SU-DHL-6 (cell line): ENCODE measurements around the gene GABRB1.

Experiments used
- EZH2phosphoT487 ChIP-seq: fragments of 200-600 bp; sonication (generic), shearing (Covaris generic); conservative IDR thresholded peaks from 2 replicates; pipeline ENCODE4 v1.6.1; 2018; ENCODE audit warnings: mild to moderate bottlenecking, antibody characterized with exemption, low read length, moderate library complexity, mixed read lengths
- TF ChIP-seq, protein P1 (sequence below): fragments of 200-600 bp; sonication (generic); IDR thresholded peaks from one replicate; pipeline ENCODE4 v1.5.1; 2017; ENCODE audit warnings: antibody characterized with exemption, mild to moderate bottlenecking, low read length, moderate library complexity; ENCODE audit not compliant: insufficient read depth, poor library complexity, severe bottlenecking

- TF ChIP-seq, protein P1, sequence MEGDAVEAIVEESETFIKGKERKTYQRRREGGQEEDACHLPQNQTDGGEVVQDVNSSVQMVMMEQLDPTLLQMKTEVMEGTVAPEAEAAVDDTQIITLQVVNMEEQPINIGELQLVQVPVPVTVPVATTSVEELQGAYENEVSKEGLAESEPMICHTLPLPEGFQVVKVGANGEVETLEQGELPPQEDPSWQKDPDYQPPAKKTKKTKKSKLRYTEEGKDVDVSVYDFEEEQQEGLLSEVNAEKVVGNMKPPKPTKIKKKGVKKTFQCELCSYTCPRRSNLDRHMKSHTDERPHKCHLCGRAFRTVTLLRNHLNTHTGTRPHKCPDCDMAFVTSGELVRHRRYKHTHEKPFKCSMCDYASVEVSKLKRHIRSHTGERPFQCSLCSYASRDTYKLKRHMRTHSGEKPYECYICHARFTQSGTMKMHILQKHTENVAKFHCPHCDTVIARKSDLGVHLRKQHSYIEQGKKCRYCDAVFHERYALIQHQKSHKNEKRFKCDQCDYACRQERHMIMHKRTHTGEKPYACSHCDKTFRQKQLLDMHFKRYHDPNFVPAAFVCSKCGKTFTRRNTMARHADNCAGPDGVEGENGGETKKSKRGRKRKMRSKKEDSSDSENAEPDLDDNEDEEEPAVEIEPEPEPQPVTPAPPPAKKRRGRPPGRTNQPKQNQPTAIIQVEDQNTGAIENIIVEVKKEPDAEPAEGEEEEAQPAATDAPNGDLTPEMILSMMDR = no peak
- TF ChIP-seq EZH2phosphoT487 = no peak
These were observed 12.5 kb downstream of the GABRB1 start for GRCh38 chr4:47043821-47044220.
